Panc1 (cell line): Measurements from ENCODE around the gene LY9. TPM values are rescaled to one million over a fixed set of nuclear protein-coding genes. Genes with fewer than 3 reads are reported as not detected.

Experiments used
- ATAC-seq: fragments of 200-7000 bp; cut with Tn5 transposase; 2 replicates; pipeline ENCODE4 v1.9.1; 2020; ENCODE audit warnings: mild to moderate bottlenecking, moderate library complexity
- BruUV-seq: library from RNA; stranded (reverse); fragments of 400-500 nt; replicated peaks from 2 replicates; lab custom pipeline; 2021; lab: Mats Ljungman, UMichigan
- CTCF ChIA-PET: fragments of 300-600 bp; sonication (Branson Sonifier 250); formaldehyde crosslinking; loops from one replicate; lab custom pipeline; 2022; ENCODE audit warnings: antibody characterized with exemption; lab: Charles Lee
- POLR2A ChIA-PET: fragments of 300-600 bp; sonication (Branson Sonifier 250); formaldehyde crosslinking; loops from one replicate; lab custom pipeline; 2022; ENCODE audit warnings: antibody characterized with exemption; lab: Charles Lee
- DNase-seq: peaks from one replicate; pipeline ENCODE4 v3.0.0-alpha.2; 2010; ENCODE audit warnings: low read depth, low spot score
- H3K27ac ChIP-seq: 2 replicates; pipeline ENCODE4 v1.5.1; 2011; ENCODE audit warnings: mild to moderate bottlenecking, low read length, inconsistent platforms
- H3K27me3 ChIP-seq: fragments of 200-500 bp; sonication (Bioruptor generic); 2 replicates; pipeline ENCODE4 v1.6.0; 2014; ENCODE audit warnings: low read length, inconsistent platforms; ENCODE audit not compliant: control insufficient read depth, insufficient read depth
- H3K36me3 ChIP-seq: fragments of 200-500 bp; sonication (Bioruptor generic); 2 replicates; pipeline ENCODE4 v1.5.1; 2014; ENCODE audit warnings: inconsistent platforms, mild to moderate bottlenecking, low read length, moderate library complexity; ENCODE audit not compliant: control insufficient read depth, insufficient read depth
- H3K4me1 ChIP-seq: 2 replicates; pipeline ENCODE4 v1.5.1; 2011; ENCODE audit warnings: inconsistent platforms, mild to moderate bottlenecking, low read length, moderate library complexity; ENCODE audit not compliant: control insufficient read depth, insufficient read depth
- H3K4me3 ChIP-seq, 2 experiments: 2 replicates each; pipeline ENCODE4 v1.5.1; 2011 to 2012; ENCODE audit warnings: low read depth in 2 of 2, low read length in 2 of 2, mild to moderate bottlenecking in 2 of 2, inconsistent platforms in 1 of 2, moderate library complexity in 1 of 2
- H3K9me3 ChIP-seq: fragments of 200-500 bp; sonication (Bioruptor generic); 2 replicates; pipeline ENCODE4 v1.5.1; 2014; ENCODE audit warnings: low read depth, mild to moderate bottlenecking, inconsistent platforms, low read length, moderate library complexity; ENCODE audit not compliant: control insufficient read depth, insufficient read depth
- CTCF ChIP-seq: fragments of 450-650 bp; IDR thresholded peaks from 2 replicates; pipeline ENCODE4 v1.5.1; 2017; ENCODE audit warnings: mild to moderate bottlenecking
- POLR2AphosphoS5 ChIP-seq: IDR thresholded peaks from 2 replicates; pipeline ENCODE4 v1.6.1; 2012; ENCODE audit warnings: mild to moderate bottlenecking, low read depth, low read length, moderate library complexity
- REST ChIP-seq, 2 experiments: IDR thresholded peaks; 2 replicates each; pipeline ENCODE4 v1.6.1; 2011 to 2012; ENCODE audit warnings: low read depth in 2 of 2, control low read depth in 1 of 2, low read length in 1 of 2, mild to moderate bottlenecking in 1 of 2, moderate library complexity in 1 of 2; ENCODE audit not compliant: insufficient read depth in 1 of 2
- SIN3A ChIP-seq: IDR thresholded peaks from 2 replicates; pipeline ENCODE4 v1.6.1; 2012; ENCODE audit warnings: low read depth, mild to moderate bottlenecking, low read length, moderate library complexity, borderline replicate concordance; ENCODE audit not compliant: insufficient read depth
- TCF7L2 ChIP-seq: IDR thresholded peaks from 2 replicates; pipeline ENCODE4 v1.6.1; 2011; ENCODE audit warnings: mild to moderate bottlenecking, low read depth, low read length, inconsistent platforms
- in situ Hi-C: cut with HindIII; loops from 2 replicates; pipeline ENCODE4 v1.10.0; 2016; ENCODE audit warnings: low sequenced_read_pairs, low pct_unique_long_range_greater_than_20kb
- intact Hi-C: fragments of 100-400 bp; cut with micrococcal nuclease; formaldehyde crosslinking; loops from one replicate; pipeline ENCODE4 v1.10.0; 2022; ENCODE audit not compliant: unreplicated experiment
- total RNA-seq: library from RNA; stranded (reverse); gene quantifications from one replicate; pipeline ENCODE4 v1.2.1, GENCODE V29; 2021; ENCODE audit not compliant: unreplicated experiment

LY9 gene
- total RNA-seq, 1 experiment from 2014 or later, result 0.10 TPM

- CTCF ChIA-PET, result no interaction called here
- BruUV-seq, result no TSS peak
- H3K36me3 ChIP-seq, result no peaks in the 10 kb centered on the region
- TF ChIP-seq TCF7L2, result no peak
- TF ChIP-seq SIN3A, result no peak
- TF ChIP-seq CTCF, result no peak
- TF ChIP-seq POLR2AphosphoS5, result no peak
- no peak for TF ChIP-seq REST (IDR thresholded peaks at IDR 0.05; ENCODE audit: insufficient read depth in 1 of 2, low read depth in 2 of 2, low read length in 1 of 2)
- 0 out of 2 replicates have a peak, but pooled peaks cover 6% of the 10 kb centered on the region for H3K27me3 ChIP-seq
- H3K4me3 ChIP-seq, result no peak overlapping the region
- no peaks in the 10 kb centered on the region for H3K4me1 ChIP-seq
- H3K27ac ChIP-seq, result no peak overlapping the region
- H3K9me3 ChIP-seq, result no peaks in the 10 kb centered on the region
- ATAC-seq (no peak), DNase-seq (no peak)
- in situ Hi-C loops (no loop called here), intact Hi-C loops (no loop called here)
- POLR2A ChIA-PET, result no interaction called here
Observed at GRCh38 chr1:160855181-160855981, 59.4 kb downstream of the LY9 start.

- Histone ChIP-seq H3K4me3 (no peak overlapping the region), H3K9me3 (no peaks in the 10 kb centered on the region), H3K4me1 (no peaks in the 10 kb centered on the region), H3K36me3 (no peaks in the 10 kb centered on the region), H3K27me3 (0 out of 2 replicates have a peak, but pooled peaks cover 2% of the 10 kb centered on the region), H3K27ac (no peak overlapping the region)
- BruUV-seq, result no TSS peak
- TF ChIP-seq SIN3A, result no peak
- TF ChIP-seq REST (IDR thresholded peaks at IDR 0.05; ENCODE audit: insufficient read depth in 1 of 2, low read depth in 2 of 2, low read length in 1 of 2), result no peak
- no peak for TF ChIP-seq POLR2AphosphoS5
- TF ChIP-seq TCF7L2, result no peak
- TF ChIP-seq CTCF, result no peak
- ChIA-PET CTCF (no interaction called here), POLR2A (interaction anchor here (0.6 kb wide), 2 partner anchors 152 to 549 kb away, joined by 3 to 10 read pairs; no protein-coding TSS in a partner anchor)
- DNase-seq (no peak), ATAC-seq (no peak)
- intact Hi-C loops (no loop called here), in situ Hi-C loops (no loop called here)
Observed at GRCh38 chr1:160858097-160858496, 62.1 kb downstream of the LY9 start.
